Esophagus mucosa (tissue), 1 donor: Measurements from ENCODE around the gene RASSF7. TPM values are rescaled to one million over a fixed set of nuclear protein-coding genes. Genes with fewer than 3 reads are reported as not detected.
"Not testable (repeated sequence)": the region's sequence is repeated elsewhere in the genome, so short reads cannot be mapped to it uniquely, and the experiment has no call there.

Experiments used
- ATAC-seq: fragments of 200-7000 bp; cut with Tn5 transposase; one replicate; pipeline ENCODE4 v1.9.1; 2020
- total RNA-seq: library from RNA; stranded (reverse); gene quantifications from one replicate; pipeline ENCODE4 v1.2.4, GENCODE V29; 2023
- donor health status: DM: yes; HTN: yes; CAD: no.

Gene RASSF7, protein sequence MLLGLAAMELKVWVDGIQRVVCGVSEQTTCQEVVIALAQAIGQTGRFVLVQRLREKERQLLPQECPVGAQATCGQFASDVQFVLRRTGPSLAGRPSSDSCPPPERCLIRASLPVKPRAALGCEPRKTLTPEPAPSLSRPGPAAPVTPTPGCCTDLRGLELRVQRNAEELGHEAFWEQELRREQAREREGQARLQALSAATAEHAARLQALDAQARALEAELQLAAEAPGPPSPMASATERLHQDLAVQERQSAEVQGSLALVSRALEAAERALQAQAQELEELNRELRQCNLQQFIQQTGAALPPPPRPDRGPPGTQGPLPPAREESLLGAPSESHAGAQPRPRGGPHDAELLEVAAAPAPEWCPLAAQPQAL
- total RNA-seq, result 19.6 TPM

DNA sequence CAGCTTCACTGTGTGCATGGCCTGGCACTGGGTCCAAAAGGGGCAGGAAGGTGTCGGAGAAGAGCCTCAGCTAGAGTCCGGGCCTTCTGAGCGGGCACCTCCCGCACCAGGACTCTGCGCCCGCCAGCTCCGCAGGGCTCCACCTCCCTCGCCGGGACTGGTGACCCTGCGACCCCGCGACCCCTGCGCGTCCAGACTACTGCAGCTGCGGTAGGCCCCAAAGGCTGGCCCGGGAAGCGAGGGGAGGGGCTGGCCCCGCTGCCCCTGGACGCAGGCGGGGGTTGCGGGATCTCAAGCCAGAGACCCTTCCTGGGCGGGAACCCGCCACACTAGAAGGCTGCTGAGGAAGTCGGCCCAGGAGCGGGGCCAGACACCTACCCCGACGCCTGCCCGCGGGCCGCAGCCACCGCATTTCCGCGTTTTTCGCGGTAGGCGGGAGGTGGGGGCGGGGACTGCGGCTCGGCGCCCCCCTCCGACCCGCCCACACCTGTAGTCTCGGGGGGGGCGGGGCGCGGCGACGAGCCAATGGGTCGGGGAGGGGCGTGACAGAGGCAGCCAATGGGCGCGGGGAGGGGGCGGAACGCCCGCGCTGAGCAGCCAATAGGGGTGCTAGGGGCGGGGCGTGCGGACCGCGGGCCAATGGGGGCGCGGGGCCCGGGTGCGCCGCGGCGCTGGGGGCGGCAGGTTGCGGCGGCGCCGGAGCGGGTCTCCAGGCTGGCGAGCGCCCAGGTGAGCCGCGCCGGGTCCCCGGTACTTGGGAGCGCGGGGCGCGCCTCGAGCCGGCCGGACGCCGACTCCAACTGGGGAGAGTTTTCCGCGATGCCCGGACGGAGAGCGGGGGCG is at the start of gene RASSF7, which contains the start of gene LMNTD2:
Gene RASSF7 (plus strand): TSS at position 666 of the 843 bp plus-strand sequence. CDS start 799 bp downstream, outside the sequence.
Gene LMNTD2 (minus strand): TSS at position 434 of the 843 bp plus-strand sequence. CDS start 22 bp downstream, at position 412.
- peak; percentile 87 for ATAC-seq

DNA sequence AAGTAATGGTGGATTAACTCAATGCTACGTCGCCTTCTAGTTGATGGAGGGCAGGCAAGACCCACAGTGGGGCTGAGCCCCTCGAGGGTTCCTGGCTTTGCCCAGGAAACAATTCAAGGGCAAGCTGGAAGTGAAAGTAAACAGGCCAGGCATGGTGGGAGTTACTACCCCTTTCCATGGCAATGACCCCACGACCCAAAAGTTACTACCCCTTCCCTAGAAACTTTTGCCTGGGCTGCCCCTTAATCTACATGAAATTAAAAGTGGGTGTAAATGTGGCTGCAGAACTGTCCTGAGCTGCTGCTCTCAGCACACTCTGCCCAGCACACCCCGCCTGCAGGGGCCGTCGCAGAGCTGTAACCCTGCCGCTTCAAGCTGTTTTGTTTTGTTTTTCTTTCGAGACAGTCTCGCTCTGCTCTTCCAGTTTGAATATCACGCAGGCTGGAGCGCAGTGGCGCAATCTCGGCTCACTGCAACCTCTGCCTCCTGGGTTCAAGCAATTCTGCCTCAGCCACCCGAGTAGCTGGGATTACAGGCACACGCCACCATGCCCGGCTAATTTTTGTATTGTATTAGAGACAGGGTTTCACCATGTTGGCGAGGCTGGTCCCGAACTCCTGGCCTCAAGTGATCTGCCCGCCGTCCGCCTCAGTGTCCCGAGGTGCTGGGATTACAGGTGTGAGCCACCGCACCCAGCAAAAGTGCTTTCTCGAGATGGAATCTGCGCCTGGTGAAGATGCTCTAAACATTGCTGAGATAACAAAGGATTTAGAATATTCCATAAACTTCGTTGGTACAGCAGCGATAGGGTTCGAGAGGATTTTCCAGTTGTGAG is 47.8 kb upstream of the RASSF7 start:
- ATAC-seq, result no peak

DNA sequence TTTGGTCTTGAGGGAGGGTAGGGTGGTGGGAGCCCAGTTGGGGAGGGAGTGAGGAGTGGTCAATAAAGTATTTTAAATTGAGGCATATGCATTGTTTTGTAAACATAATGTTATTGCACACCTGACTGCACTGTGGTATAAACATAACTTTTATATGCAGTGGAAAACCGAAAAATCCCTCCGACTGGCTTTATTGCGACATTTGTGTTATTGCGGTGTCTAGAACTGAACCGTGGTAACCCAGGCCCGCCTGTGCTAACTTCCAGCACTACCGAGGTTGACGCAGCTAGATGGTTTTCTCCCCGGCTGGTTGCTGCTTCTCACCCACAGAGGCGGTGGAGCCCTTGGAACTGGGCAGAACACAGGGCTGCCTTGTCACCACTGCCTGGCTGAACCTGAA is 46.2 kb upstream of the RASSF7 start:
- peak; percentile 35 for ATAC-seq

- ATAC-seq, result peak; percentile 87
These were observed 45.6 kb upstream of the RASSF7 start for GRCh38 chr11:515131-515530.

- ATAC-seq, result no peak
These were observed 44.4 kb upstream of the RASSF7 start for GRCh38 chr11:516400-516799.

DNA sequence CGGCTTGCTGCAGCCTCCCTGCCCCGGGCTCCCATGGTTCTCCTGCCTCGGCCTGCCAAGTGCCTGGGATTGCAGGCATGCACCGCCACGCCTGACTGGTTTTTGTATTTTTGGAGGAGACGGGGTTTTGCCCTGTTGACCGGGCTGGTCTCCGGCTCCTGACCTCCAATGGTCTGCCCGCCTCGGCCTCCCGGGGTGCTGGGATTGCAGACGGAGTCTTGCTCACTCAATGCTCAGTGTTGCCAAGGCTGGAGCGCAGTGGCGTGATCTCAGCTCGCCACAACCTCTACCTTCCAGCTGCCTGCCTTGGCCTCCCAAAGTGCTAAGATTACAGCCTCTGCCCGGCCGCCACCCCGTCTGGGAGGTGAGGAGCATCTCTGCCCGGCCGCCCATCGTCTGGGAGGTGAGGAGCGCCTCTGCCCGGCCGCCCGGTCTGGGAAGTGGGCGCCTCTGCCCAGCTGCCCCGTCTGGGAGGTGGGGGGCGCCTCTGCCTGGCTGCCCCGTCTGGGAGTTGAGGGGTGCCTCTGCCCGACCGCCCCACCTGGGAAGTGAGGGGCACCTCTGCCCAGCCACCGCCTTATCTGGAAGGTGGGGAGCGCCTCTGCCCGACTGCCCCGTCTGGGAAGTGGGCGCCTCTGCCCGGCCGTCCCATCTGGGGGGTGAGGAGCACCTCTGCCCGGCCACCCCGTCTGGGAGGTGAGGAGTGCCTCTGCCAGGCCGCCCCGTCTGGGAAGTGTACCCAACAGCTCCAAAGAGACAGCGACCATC is 43.7 kb upstream of the RASSF7 start:
- not testable (repeated sequence) for ATAC-seq

GRCh38 chr11:518463-519202 is 42.1 kb upstream of the RASSF7 start:
- ATAC-seq, result peak; percentile 96

- no peak for ATAC-seq
These were observed 40.2 kb upstream of the RASSF7 start for GRCh38 chr11:520428-521176.

GRCh38 chr11:521177-521688 is 39.5 kb upstream of the RASSF7 start:
- no peak for ATAC-seq

DNA sequence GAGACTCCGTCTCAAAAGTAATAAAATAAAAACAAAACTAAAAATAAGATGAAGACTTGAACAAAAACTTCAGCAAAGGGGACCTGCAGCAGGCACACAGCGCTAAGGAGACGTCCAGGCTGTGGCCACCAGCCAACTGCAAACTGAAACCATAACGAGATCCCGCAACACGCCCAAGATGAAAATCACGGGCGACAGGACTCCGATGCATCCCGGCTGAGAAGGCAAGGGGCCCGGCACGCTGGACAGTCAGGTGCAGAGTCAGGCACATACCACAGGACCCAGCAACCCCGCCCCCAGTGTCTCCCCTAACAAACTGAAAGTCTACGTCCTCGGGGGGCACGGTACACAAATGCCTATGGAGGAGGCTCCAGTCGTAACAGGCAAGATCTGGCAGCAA is 34.6 kb upstream of the RASSF7 start:
- no peak for ATAC-seq

GRCh38 chr11:528166-528814 is 32.5 kb upstream of the RASSF7 start:
- ATAC-seq, result peak; percentile 27

DNA sequence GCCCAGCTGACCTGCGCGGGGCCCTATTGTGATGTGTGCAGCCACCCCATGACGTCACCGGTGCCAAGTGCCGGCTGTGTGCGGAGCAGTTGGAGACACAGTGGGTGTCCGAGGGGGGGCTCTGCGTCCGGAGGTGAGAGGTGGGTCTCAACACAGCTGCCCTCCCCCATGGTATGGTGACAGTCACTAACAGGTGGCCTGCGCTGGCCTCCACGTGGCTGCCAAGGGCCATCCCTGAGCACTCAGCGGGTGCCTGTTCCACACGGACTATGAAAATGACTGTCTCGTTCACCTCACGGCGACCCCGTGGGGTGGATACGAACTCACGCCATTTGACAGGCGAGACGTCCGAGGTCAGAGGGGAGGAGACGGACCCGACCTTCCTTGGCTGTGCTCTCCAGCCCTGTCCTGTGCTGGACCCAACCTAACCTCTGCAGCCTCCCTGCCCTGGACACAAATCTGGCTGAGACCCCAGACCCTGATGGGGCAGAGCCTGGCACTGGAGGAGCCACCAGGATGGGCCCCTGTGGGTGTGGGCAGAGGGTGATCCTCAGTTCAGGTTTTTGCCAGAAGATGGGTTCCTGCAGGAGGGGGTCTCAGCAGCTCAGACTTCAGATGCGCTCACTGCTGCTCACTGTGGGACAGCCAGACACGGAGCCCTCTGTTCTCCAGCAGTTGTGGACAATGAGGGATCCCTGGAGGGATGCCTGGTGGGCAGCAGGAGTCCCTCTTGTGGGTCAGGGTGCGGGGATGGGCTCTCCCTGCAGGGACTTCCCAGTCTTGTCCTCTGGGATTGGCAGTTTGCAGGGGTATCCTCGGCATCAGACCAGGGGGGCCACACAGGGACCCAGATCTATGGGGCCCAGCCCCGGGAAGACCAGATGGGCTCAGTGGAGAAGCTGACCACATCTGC is 31.7 kb upstream of the RASSF7 start:
- peak; percentile 6 for ATAC-seq

- no peak for ATAC-seq
These were observed 30.9 kb upstream of the RASSF7 start for GRCh38 chr11:529728-530411.

- ATAC-seq, result no peak
These were observed 29.6 kb upstream of the RASSF7 start for GRCh38 chr11:530960-531831.

GRCh38 chr11:531919-532526 is 28.7 kb upstream of the RASSF7 start:
- no peak for ATAC-seq

- ATAC-seq, result no peak
These were observed 28.2 kb upstream of the RASSF7 start for GRCh38 chr11:532527-532985.
